Measurements from ENCODE around the gene NCAPD2.

DNA sequence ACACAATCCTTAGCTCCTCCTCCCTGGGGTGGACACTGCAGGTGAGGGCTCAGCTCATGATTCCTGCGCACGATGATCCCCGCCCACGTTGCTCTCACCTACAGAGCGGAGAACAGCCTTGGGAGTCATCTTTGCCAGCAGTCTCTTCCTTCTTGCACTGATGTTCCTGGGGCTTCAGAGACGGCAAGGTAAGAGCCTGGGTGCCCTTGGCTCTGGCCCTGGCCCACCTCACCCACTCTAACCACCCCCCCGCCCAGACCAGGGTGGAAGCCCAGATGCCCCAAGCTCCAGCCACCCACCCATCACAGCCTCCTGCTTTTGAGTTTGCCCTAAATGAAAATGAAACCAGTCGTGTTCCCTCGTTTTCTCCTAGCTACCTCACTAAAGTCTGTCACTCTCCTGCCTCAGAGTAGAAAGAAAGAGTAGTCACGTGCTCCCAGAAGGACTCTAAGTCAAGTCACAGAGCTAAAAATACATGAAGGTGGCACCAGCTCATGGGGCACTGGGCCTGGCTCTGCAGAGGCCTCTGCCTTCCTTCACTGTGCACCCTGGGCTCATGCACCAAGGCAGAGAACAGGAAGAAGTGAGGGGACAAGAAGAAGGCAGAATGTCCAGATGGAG lies 33.0 kb upstream of the NCAPD2 start:
- TF ChIP-seq, protein P1, sequence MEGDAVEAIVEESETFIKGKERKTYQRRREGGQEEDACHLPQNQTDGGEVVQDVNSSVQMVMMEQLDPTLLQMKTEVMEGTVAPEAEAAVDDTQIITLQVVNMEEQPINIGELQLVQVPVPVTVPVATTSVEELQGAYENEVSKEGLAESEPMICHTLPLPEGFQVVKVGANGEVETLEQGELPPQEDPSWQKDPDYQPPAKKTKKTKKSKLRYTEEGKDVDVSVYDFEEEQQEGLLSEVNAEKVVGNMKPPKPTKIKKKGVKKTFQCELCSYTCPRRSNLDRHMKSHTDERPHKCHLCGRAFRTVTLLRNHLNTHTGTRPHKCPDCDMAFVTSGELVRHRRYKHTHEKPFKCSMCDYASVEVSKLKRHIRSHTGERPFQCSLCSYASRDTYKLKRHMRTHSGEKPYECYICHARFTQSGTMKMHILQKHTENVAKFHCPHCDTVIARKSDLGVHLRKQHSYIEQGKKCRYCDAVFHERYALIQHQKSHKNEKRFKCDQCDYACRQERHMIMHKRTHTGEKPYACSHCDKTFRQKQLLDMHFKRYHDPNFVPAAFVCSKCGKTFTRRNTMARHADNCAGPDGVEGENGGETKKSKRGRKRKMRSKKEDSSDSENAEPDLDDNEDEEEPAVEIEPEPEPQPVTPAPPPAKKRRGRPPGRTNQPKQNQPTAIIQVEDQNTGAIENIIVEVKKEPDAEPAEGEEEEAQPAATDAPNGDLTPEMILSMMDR (IDR thresholded peaks at IDR 0.05), result no peak
- no peak for TF ChIP-seq POLR2A (IDR thresholded peaks at IDR 0.05)
